Measurements from ENCODE around the gene SUPT7L.
A peak's percentile ranks its signal among the peaks of the same experiment; 100 is the strongest.

SUPT7L gene

DNA sequence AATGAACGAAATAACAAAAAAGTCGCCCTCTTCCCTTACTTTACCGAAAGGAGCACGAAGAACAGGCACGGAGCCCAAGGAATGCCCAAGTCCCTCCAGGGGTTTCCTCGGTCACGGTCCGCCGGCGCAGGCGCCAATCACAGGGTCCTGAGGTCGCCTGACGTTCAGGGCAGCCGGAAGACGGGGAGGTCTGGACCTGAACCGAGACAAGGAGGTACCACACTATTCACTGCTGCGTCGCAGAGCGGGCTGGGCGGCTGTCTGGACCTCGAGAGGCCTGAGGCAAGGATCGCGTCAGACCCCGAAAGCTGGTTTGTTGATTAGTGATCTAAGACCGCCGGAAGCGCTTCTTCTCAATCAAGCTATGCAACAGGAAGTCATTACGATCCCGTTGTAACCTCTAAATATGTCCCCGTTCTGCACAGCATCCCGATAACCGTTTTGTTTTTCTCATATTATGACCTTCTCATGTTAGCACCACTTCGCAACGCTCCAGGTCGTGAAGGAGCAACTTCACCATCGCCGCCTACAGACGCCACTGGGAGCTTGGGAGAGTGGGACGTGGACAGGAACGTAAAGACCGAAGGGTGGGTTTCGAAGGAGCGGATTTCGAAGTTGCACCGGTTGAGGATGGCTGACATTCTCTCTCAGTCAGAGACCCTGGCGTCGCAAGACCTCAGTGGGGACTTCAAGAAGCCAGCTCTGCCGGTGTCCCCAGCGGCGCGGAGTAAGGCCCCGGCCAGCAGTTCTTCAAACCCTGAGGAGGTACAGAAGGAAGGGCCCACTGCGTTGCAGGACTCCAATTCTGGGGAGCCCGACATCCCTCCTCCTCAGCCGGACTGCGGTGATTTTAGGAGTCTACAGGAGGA is at the start of gene SUPT7L, which contains the start of gene SLC4A1AP (continued):
- TF ChIP-seq, protein P1, sequence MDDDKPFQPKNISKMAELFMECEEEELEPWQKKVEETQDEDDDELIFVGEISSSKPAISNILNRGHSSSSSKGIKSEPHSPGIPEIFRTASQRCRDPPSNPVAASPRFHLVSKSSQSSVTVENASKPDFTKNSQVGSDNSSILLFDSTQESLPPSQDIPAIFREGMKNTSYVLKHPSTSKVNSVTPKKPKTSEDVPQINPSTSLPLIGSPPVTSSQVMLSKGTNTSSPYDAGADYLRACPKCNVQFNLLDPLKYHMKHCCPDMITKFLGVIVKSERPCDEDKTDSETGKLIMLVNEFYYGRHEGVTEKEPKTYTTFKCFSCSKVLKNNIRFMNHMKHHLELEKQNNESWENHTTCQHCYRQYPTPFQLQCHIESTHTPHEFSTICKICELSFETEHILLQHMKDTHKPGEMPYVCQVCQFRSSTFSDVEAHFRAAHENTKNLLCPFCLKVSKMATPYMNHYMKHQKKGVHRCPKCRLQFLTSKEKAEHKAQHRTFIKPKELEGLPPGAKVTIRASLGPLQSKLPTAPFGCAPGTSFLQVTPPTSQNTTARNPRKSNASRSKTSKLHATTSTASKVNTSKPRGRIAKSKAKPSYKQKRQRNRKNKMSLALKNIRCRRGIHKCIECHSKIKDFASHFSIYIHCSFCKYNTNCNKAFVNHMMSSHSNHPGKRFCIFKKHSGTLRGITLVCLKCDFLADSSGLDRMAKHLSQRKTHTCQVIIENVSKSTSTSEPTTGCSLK (tag by site-specific recombination; IDR thresholded peaks at IDR 0.05) = no peak
- TF ChIP-seq ZNF19 (tag by site-specific recombination; IDR thresholded peaks at IDR 0.05; ENCODE audit: low read depth) (no peak), ZNF830 (tag by site-specific recombination; IDR thresholded peaks at IDR 0.05; ENCODE audit: low read depth) (no peak), SCRT2 (tag by site-specific recombination; IDR thresholded peaks at IDR 0.05) (peak; percentile 89), MYNN (tag by site-specific recombination; IDR thresholded peaks at IDR 0.05; ENCODE audit: borderline replicate concordance) (peak; percentile 70; the same call in 1 of the 2 replicates), ZBTB7A (tag by site-specific recombination; IDR thresholded peaks at IDR 0.05; ENCODE audit: low read depth) (peak; percentile 80; the same call in 1 of the 2 replicates), SP3 (tag by site-specific recombination; IDR thresholded peaks at IDR 0.05) (peak; percentile 76), ZNF768 (tag by site-specific recombination; IDR thresholded peaks at IDR 0.05) (no peak), ZFP41 (tag by site-specific recombination; IDR thresholded peaks at IDR 0.05; ENCODE audit: borderline replicate concordance) (no peak), ZNF514 (tag by site-specific recombination; IDR thresholded peaks at IDR 0.05) (no peak), ZBTB17 (tag by site-specific recombination; IDR thresholded peaks at IDR 0.05) (peak; percentile 99), ZNF776 (tag by site-specific recombination; IDR thresholded peaks at IDR 0.05; ENCODE audit: borderline replicate concordance) (no peak), ZFHX2 (tag by site-specific recombination; conservative IDR thresholded peaks at IDR 0.05) (peak; percentile 26; the same call in 1 of the 2 replicates), ZSCAN23 (tag by site-specific recombination; IDR thresholded peaks at IDR 0.05) (peak; percentile 90), ZNF248 (tag by site-specific recombination; IDR thresholded peaks at IDR 0.05) (no peak), ZNF585B (tag by site-specific recombination; IDR thresholded peaks at IDR 0.05) (no peak; the same call in 1 of the 2 replicates), IKZF3 (tag by site-specific recombination; IDR thresholded peaks at IDR 0.05) (0 out of 2 replicates have a peak, but pooled peaks have one; percentile 39), SP2 (tag by site-specific recombination; IDR thresholded peaks at IDR 0.05) (peak; percentile 74), ZNF394 (tag by site-specific recombination; IDR thresholded peaks at IDR 0.05; ENCODE audit: borderline replicate concordance) (peak; percentile 84; the same call in 1 of the 2 replicates), ZNF433 (tag by site-specific recombination; IDR thresholded peaks at IDR 0.05; ENCODE audit: low read depth) (no peak), ZNF624 (tag by site-specific recombination; IDR thresholded peaks at IDR 0.05) (0 out of 2 replicates have a peak, but pooled peaks have one; percentile 63), ZNF223 (tag by site-specific recombination; IDR thresholded peaks at IDR 0.05) (0 out of 2 replicates have a peak, but pooled peaks have one; percentile 44), ZNF292 (tag by site-specific recombination; IDR thresholded peaks at IDR 0.05; ENCODE audit: borderline replicate concordance, low read depth) (no peak)
- TF ChIP-seq, protein P2, sequence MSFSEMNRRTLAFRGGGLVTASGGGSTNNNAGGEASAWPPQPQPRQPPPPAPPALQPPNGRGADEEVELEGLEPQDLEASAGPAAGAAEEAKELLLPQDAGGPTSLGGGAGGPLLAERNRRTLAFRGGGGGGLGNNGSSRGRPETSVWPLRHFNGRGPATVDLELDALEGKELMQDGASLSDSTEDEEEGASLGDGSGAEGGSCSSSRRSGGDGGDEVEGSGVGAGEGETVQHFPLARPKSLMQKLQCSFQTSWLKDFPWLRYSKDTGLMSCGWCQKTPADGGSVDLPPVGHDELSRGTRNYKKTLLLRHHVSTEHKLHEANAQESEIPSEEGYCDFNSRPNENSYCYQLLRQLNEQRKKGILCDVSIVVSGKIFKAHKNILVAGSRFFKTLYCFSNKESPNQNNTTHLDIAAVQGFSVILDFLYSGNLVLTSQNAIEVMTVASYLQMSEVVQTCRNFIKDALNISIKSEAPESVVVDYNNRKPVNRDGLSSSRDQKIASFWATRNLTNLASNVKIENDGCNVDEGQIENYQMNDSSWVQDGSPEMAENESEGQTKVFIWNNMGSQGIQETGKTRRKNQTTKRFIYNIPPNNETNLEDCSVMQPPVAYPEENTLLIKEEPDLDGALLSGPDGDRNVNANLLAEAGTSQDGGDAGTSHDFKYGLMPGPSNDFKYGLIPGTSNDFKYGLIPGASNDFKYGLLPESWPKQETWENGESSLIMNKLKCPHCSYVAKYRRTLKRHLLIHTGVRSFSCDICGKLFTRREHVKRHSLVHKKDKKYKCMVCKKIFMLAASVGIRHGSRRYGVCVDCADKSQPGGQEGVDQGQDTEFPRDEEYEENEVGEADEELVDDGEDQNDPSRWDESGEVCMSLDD (tag by site-specific recombination; IDR thresholded peaks at IDR 0.05) = no peak
- TF ChIP-seq, protein P3, sequence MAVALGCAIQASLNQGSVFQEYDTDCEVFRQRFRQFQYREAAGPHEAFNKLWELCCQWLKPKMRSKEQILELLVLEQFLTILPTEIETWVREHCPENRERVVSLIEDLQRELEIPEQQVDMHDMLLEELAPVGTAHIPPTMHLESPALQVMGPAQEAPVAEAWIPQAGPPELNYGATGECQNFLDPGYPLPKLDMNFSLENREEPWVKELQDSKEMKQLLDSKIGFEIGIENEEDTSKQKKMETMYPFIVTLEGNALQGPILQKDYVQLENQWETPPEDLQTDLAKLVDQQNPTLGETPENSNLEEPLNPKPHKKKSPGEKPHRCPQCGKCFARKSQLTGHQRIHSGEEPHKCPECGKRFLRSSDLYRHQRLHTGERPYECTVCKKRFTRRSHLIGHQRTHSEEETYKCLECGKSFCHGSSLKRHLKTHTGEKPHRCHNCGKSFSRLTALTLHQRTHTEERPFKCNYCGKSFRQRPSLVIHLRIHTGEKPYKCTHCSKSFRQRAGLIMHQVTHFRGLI (tag by site-specific recombination; IDR thresholded peaks at IDR 0.05) = peak; percentile 64; the same call in 1 of the 2 replicates
- TF ChIP-seq, protein P4, sequence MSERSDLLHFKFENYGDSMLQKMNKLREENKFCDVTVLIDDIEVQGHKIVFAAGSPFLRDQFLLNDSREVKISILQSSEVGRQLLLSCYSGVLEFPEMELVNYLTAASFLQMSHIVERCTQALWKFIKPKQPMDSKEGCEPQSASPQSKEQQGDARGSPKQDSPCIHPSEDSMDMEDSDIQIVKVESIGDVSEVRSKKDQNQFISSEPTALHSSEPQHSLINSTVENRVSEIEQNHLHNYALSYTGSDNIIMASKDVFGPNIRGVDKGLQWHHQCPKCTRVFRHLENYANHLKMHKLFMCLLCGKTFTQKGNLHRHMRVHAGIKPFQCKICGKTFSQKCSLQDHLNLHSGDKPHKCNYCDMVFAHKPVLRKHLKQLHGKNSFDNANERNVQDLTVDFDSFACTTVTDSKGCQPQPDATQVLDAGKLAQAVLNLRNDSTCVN (tag by site-specific recombination; optimal IDR thresholded peaks at IDR 0.05) = peak; percentile 34
- TF ChIP-seq, protein P5, sequence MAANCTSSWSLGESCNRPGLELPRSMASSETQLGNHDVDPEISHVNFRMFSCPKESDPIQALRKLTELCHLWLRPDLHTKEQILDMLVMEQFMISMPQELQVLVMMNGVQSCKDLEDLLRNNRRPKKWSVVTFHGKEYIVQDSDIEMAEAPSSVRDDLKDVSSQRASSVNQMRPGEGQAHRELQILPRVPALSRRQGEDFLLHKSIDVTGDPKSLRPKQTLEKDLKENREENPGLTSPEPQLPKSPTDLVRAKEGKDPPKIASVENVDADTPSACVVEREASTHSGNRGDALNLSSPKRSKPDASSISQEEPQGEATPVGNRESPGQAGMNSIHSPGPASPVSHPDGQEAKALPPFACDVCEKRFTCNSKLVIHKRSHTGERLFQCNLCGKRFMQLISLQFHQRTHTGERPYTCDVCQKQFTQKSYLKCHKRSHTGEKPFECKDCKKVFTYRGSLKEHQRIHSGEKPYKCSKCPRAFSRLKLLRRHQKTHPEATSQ (tag by site-specific recombination; IDR thresholded peaks at IDR 0.05) = peak; percentile 84; the same call in 1 of the 2 replicates
- TF ChIP-seq, protein P6, sequence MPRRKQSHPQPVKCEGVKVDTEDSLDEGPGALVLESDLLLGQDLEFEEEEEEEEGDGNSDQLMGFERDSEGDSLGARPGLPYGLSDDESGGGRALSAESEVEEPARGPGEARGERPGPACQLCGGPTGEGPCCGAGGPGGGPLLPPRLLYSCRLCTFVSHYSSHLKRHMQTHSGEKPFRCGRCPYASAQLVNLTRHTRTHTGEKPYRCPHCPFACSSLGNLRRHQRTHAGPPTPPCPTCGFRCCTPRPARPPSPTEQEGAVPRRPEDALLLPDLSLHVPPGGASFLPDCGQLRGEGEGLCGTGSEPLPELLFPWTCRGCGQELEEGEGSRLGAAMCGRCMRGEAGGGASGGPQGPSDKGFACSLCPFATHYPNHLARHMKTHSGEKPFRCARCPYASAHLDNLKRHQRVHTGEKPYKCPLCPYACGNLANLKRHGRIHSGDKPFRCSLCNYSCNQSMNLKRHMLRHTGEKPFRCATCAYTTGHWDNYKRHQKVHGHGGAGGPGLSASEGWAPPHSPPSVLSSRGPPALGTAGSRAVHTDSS (tag by site-specific recombination; IDR thresholded peaks at IDR 0.05) = 0 out of 2 replicates have a peak, but pooled peaks have one; percentile 44

All from HEK293 (cell line).